ENCODE data around the gene TMEM232.

TMEM232 gene

GRCh38 chr5:110752953-110753352 is 26.5 kb upstream of the TMEM232 start:
- no peaks in the 10 kb centered on the region for H3K27me3 ChIP-seq (ENCODE audit: control insufficient read depth in 3 of 3, insufficient read depth in 3 of 3, low read depth in 1 of 3, low read length in 3 of 3)
- H4K91ac ChIP-seq (ENCODE audit: low read depth, low read length, poor library complexity), result no peak overlapping the region
- WGBS, 2 donors (ENCODE audit: extremely low coverage in 2 of 2, insufficient read length in 2 of 2, insufficient replicate concordance in 1 of 2), result no CpG with 5 or more reads among the region's 1 CpG
- H4K8ac ChIP-seq (ENCODE audit: low read depth, low read length), result no peak overlapping the region
- no peak overlapping the region for H3K27ac ChIP-seq (replicated peaks; ENCODE audit: low read length)
- no peak overlapping the region for H3K4me2 ChIP-seq (ENCODE audit: insufficient read depth, low read length, poor library complexity, severe bottlenecking)
- H3K14ac ChIP-seq (ENCODE audit: low read length), result no peak overlapping the region
- H3K4me3 ChIP-seq (ENCODE audit: low read length in 2 of 2), result no peak overlapping the region
- H3K23ac ChIP-seq (ENCODE audit: low read depth, low read length, poor library complexity), result no peak overlapping the region
- no peak for DNase-seq (ENCODE audit: low spot score)
- H3K36me3 ChIP-seq (replicated peaks in 1 of 2; ENCODE audit: control insufficient read depth in 2 of 2, insufficient read depth in 2 of 2, low read length in 2 of 2), result peaks cover 2 to 73% of the 10 kb centered on the region in 2 donors
- H3K9ac ChIP-seq (ENCODE audit: low read depth, low read length, poor library complexity), result no peak overlapping the region
- no peak overlapping the region for H3K18ac ChIP-seq (ENCODE audit: low read length)
- H3K4ac ChIP-seq (ENCODE audit: low read length), result no peak overlapping the region
- no peaks in the 10 kb centered on the region for H3K79me1 ChIP-seq (ENCODE audit: low read depth, low read length)
- no peaks in the 10 kb centered on the region for H3K4me1 ChIP-seq (ENCODE audit: control insufficient read depth in 2 of 2, insufficient read depth in 1 of 2, low read depth in 1 of 2, low read length in 2 of 2)
- H2BK5ac ChIP-seq (ENCODE audit: low read length), result no peak overlapping the region
- no peak overlapping the region for H2AFZ ChIP-seq (ENCODE audit: low read length)
- no peak overlapping the region for H2BK15ac ChIP-seq (ENCODE audit: low read length)
- H3K9me3 ChIP-seq (replicated peaks in 1 of 2; ENCODE audit: control insufficient read depth in 2 of 2, insufficient read depth in 1 of 2, low read depth in 1 of 2, low read length in 2 of 2), result no peaks in the 10 kb centered on the region
- no peak overlapping the region for H2AK5ac ChIP-seq (ENCODE audit: low read depth, low read length)
- H2BK12ac ChIP-seq (ENCODE audit: low read length), result no peak overlapping the region
- H2BK120ac ChIP-seq (ENCODE audit: low read depth, low read length), result no peak overlapping the region

- Histone ChIP-seq H2AFZ (ENCODE audit: low read length) (no peak overlapping the region), H2BK12ac (ENCODE audit: low read length) (no peak overlapping the region), H2AK5ac (ENCODE audit: low read depth, low read length) (no peak overlapping the region), H3K79me1 (ENCODE audit: low read depth, low read length) (no peaks in the 10 kb centered on the region), H3K9ac (ENCODE audit: low read depth, low read length, poor library complexity) (no peak overlapping the region), H3K18ac (ENCODE audit: low read length) (no peak overlapping the region), H3K36me3 (replicated peaks in 1 of 2; ENCODE audit: control insufficient read depth in 2 of 2, insufficient read depth in 2 of 2, low read length in 2 of 2) (peaks cover 2 to 74% of the 10 kb centered on the region in 2 donors), H3K14ac (ENCODE audit: low read length) (no peak overlapping the region), H3K4me3 (ENCODE audit: low read length in 2 of 2) (no peak overlapping the region), H2BK120ac (ENCODE audit: low read depth, low read length) (no peak overlapping the region), H3K27me3 (ENCODE audit: control insufficient read depth in 3 of 3, insufficient read depth in 3 of 3, low read depth in 1 of 3, low read length in 3 of 3) (no peaks in the 10 kb centered on the region), H3K27ac (replicated peaks; ENCODE audit: low read length) (no peak overlapping the region), H4K8ac (ENCODE audit: low read depth, low read length) (no peak overlapping the region), H2BK15ac (ENCODE audit: low read length) (no peak overlapping the region), H3K4me1 (ENCODE audit: control insufficient read depth in 2 of 2, insufficient read depth in 1 of 2, low read depth in 1 of 2, low read length in 2 of 2) (no peaks in the 10 kb centered on the region), H4K91ac (ENCODE audit: low read depth, low read length, poor library complexity) (no peak overlapping the region), H3K4ac (ENCODE audit: low read length) (no peak overlapping the region), H3K9me3 (replicated peaks in 1 of 2; ENCODE audit: control insufficient read depth in 2 of 2, insufficient read depth in 1 of 2, low read depth in 1 of 2, low read length in 2 of 2) (no peaks in the 10 kb centered on the region), H3K23ac (ENCODE audit: low read depth, low read length, poor library complexity) (no peak overlapping the region), H3K4me2 (ENCODE audit: insufficient read depth, low read length, poor library complexity, severe bottlenecking) (no peak overlapping the region), H2BK5ac (ENCODE audit: low read length) (no peak overlapping the region)
- no peak for DNase-seq (ENCODE audit: low spot score)
- no CpG with 5 or more reads among the region's 8 CpGs for WGBS, 2 donors (ENCODE audit: extremely low coverage in 2 of 2, insufficient read length in 2 of 2, insufficient replicate concordance in 1 of 2)
Measured at GRCh38 chr5:110751902-110752762, 25.7 kb upstream of the TMEM232 start.

GRCh38 chr5:110738812-110739651 is 12.6 kb upstream of the TMEM232 start, which contains the start of gene SLC25A46:
SLC25A46 (plus strand) TSS chr5:110739007; CDS start chr5:110739120, 113 bp downstream.
- Histone ChIP-seq H3K79me1 (ENCODE audit: low read depth, low read length) (peaks cover 3% of the 10 kb centered on the region), H4K8ac (ENCODE audit: low read depth, low read length) (no peak within 1 kb of the TSS), H3K9me3 (replicated peaks in 1 of 2; ENCODE audit: control insufficient read depth in 2 of 2, insufficient read depth in 1 of 2, low read depth in 1 of 2, low read length in 2 of 2) (no peaks in the 10 kb centered on the region), H3K23ac (ENCODE audit: low read depth, low read length, poor library complexity) (peak within 1 kb of the TSS; percentile 97), H4K91ac (ENCODE audit: low read depth, low read length, poor library complexity) (peak within 1 kb of the TSS; percentile 46), H2BK5ac (ENCODE audit: low read length) (peak within 1 kb of the TSS; percentile 87), H3K4me1 (ENCODE audit: control insufficient read depth in 2 of 2, insufficient read depth in 1 of 2, low read depth in 1 of 2, low read length in 2 of 2) (peaks cover 2 to 6% of the 10 kb centered on the region in 2 donors), H3K36me3 (replicated peaks in 1 of 2; ENCODE audit: control insufficient read depth in 2 of 2, insufficient read depth in 2 of 2, low read length in 2 of 2) (peaks cover 0 to 2% of the 10 kb centered on the region in 2 donors), H3K18ac (ENCODE audit: low read length) (peak within 1 kb of the TSS; percentile 97), H2BK12ac (ENCODE audit: low read length) (peak within 1 kb of the TSS; percentile 84), H3K14ac (ENCODE audit: low read length) (peak within 1 kb of the TSS; percentile 6), H3K4ac (ENCODE audit: low read length) (no peak within 1 kb of the TSS), H2BK15ac (ENCODE audit: low read length) (no peak within 1 kb of the TSS), H3K4me3 (ENCODE audit: low read length in 2 of 2) (peak within 1 kb of the TSS; percentile 87 to 99), H2AFZ (ENCODE audit: low read length) (peak within 1 kb of the TSS; percentile 98), H3K9ac (ENCODE audit: low read depth, low read length, poor library complexity) (peak within 1 kb of the TSS; percentile 96), H2BK120ac (ENCODE audit: low read depth, low read length) (no peak within 1 kb of the TSS), H2AK5ac (ENCODE audit: low read depth, low read length) (no peak within 1 kb of the TSS), H3K4me2 (ENCODE audit: insufficient read depth, low read length, poor library complexity, severe bottlenecking) (peak within 1 kb of the TSS; percentile 91), H3K27ac (replicated peaks; ENCODE audit: low read length) (peak within 1 kb of the TSS; percentile 69), H3K27me3 (ENCODE audit: control insufficient read depth in 3 of 3, insufficient read depth in 3 of 3, low read depth in 1 of 3, low read length in 3 of 3) (no peaks in the 10 kb centered on the region)
- WGBS, 2 donors (ENCODE audit: extremely low coverage in 2 of 2, insufficient read length in 2 of 2, insufficient replicate concordance in 1 of 2), result no CpG with 5 or more reads among the region's 62 CpGs
- peak; percentile 84 for DNase-seq (ENCODE audit: low spot score)

GRCh38 chr5:110738503-110738811 is 12.0 kb upstream of the TMEM232 start:
- Histone ChIP-seq H4K8ac (ENCODE audit: low read depth, low read length) (no peak overlapping the region), H2BK12ac (ENCODE audit: low read length) (no peak overlapping the region), H3K4me3 (ENCODE audit: low read length in 2 of 2) (peak overlapping the region; percentile 87 to 99), H2BK5ac (ENCODE audit: low read length) (no peak overlapping the region), H3K27ac (replicated peaks; ENCODE audit: low read length) (no peak overlapping the region), H3K79me1 (ENCODE audit: low read depth, low read length) (peaks cover 3% of the 10 kb centered on the region), H2BK15ac (ENCODE audit: low read length) (no peak overlapping the region), H3K9me3 (replicated peaks in 1 of 2; ENCODE audit: control insufficient read depth in 2 of 2, insufficient read depth in 1 of 2, low read depth in 1 of 2, low read length in 2 of 2) (no peaks in the 10 kb centered on the region), H2BK120ac (ENCODE audit: low read depth, low read length) (no peak overlapping the region), H3K4me1 (ENCODE audit: control insufficient read depth in 2 of 2, insufficient read depth in 1 of 2, low read depth in 1 of 2, low read length in 2 of 2) (peaks cover 2 to 6% of the 10 kb centered on the region in 2 donors), H2AK5ac (ENCODE audit: low read depth, low read length) (no peak overlapping the region), H4K91ac (ENCODE audit: low read depth, low read length, poor library complexity) (no peak overlapping the region), H3K36me3 (replicated peaks in 1 of 2; ENCODE audit: control insufficient read depth in 2 of 2, insufficient read depth in 2 of 2, low read length in 2 of 2) (no peaks in the 10 kb centered on the region), H3K4me2 (ENCODE audit: insufficient read depth, low read length, poor library complexity, severe bottlenecking) (peak overlapping the region; percentile 91), H3K27me3 (ENCODE audit: control insufficient read depth in 3 of 3, insufficient read depth in 3 of 3, low read depth in 1 of 3, low read length in 3 of 3) (no peaks in the 10 kb centered on the region), H3K14ac (ENCODE audit: low read length) (no peak overlapping the region), H3K23ac (ENCODE audit: low read depth, low read length, poor library complexity) (no peak overlapping the region), H2AFZ (ENCODE audit: low read length) (peak overlapping the region; percentile 98), H3K4ac (ENCODE audit: low read length) (no peak overlapping the region), H3K9ac (ENCODE audit: low read depth, low read length, poor library complexity) (peak overlapping the region; percentile 82), H3K18ac (ENCODE audit: low read length) (peak overlapping the region; percentile 11)
- WGBS, 2 donors (ENCODE audit: extremely low coverage in 2 of 2, insufficient read length in 2 of 2, insufficient replicate concordance in 1 of 2), result no CpG with 5 or more reads among the region's 14 CpGs
- DNase-seq (ENCODE audit: low spot score), result no peak
